GM21367 (cell line): ENCODE data around the gene SUSD4.
"Not testable (repeated sequence)": the region's sequence is repeated elsewhere in the genome, so short reads cannot be mapped to it uniquely, and the experiment has no call there.

Experiments
- ATAC-seq: cut with Tn5 transposase; IDR thresholded peaks from one replicate; pipeline ENCODE4 v1.9.1; 2021; ENCODE audit not compliant: unreplicated experiment

Gene SUSD4, protein sequence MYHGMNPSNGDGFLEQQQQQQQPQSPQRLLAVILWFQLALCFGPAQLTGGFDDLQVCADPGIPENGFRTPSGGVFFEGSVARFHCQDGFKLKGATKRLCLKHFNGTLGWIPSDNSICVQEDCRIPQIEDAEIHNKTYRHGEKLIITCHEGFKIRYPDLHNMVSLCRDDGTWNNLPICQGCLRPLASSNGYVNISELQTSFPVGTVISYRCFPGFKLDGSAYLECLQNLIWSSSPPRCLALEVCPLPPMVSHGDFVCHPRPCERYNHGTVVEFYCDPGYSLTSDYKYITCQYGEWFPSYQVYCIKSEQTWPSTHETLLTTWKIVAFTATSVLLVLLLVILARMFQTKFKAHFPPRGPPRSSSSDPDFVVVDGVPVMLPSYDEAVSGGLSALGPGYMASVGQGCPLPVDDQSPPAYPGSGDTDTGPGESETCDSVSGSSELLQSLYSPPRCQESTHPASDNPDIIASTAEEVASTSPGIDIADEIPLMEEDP

GRCh38 chr1:223363856-223364684 is at the start of gene SUSD4:
Gene SUSD4 (minus strand): TSS chr1:223364176. CDS start chr1:223363425, 751 bp downstream.
- peak; percentile 55 for ATAC-seq

- no peak for ATAC-seq
These were observed 49.2 kb upstream of the SUSD4 start for GRCh38 chr1:223413216-223413615.

DNA sequence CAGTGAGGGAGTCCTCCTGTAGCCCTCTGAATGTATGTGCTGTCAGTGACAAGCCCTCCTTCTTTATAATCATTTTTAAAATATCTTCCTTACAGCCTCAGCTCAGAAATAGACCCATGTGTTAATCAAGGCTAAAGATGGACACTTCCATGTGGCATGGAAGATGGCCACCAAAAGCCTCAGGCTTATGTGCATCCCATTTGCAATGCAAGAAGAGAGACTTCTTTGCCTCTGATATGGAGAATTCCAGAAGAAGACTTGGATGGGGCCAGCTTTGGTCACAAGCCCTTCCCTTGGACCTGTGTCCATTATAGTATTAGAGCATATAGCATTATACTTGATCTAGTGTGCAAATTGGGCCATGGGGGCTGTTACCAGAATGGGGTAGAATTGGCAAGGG is 47.7 kb upstream of the SUSD4 start:
- ATAC-seq: no peak

GRCh38 chr1:223411309-223411708 is 47.3 kb upstream of the SUSD4 start:
- no peak for ATAC-seq

- no peak for ATAC-seq
These were observed 46.1 kb upstream of the SUSD4 start for GRCh38 chr1:223410036-223410435.

- ATAC-seq: no peak
These were observed 41.5 kb upstream of the SUSD4 start for GRCh38 chr1:223405507-223405906.

GRCh38 chr1:223403184-223403815 is 39.3 kb upstream of the SUSD4 start:
- no peak for ATAC-seq

GRCh38 chr1:223402790-223403142 is 38.8 kb upstream of the SUSD4 start:
- no peak for ATAC-seq

- no peak for ATAC-seq
These were observed 38.2 kb upstream of the SUSD4 start for GRCh38 chr1:223401873-223402789.

DNA sequence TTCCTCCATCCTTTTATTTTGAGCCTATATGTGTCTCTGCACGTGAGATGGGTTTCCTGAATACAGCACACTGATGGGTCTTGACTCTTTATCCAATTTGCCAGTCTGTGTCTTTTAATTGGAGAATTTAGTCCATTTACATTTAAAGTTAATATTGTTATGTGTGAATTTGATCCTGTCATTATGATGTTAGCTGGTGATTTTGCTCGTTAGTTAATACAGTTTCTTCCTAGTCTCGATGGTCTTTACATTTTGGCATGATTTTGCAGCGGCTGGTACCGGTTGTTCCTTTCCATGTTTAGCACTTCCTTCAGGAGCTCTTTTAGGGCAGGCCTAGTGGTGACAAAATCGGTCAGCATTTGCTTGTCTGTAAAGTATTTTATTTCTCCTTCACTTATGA is 35.4 kb upstream of the SUSD4 start:
- not testable (repeated sequence) for ATAC-seq

DNA sequence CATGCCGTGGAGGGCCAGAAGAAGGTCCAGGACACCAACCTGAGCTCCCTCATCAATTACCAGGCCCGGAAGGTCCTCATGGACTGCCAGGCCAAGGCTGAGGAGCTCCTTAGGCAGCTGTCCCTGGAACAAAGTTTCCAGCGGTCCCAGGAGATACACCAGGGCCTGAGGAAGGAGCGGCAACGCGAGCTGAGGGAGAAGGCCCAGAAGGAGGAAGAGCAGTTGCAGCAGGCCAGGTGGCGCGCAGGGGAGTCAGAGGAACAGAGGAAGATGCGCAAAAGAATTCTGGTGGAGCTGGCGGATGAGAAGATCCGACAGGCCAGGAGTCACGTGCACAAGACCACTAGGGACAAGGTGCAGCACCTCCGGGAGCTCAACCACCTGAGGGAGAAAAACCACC is 30.7 kb upstream of the SUSD4 start:
- ATAC-seq: no peak

DNA sequence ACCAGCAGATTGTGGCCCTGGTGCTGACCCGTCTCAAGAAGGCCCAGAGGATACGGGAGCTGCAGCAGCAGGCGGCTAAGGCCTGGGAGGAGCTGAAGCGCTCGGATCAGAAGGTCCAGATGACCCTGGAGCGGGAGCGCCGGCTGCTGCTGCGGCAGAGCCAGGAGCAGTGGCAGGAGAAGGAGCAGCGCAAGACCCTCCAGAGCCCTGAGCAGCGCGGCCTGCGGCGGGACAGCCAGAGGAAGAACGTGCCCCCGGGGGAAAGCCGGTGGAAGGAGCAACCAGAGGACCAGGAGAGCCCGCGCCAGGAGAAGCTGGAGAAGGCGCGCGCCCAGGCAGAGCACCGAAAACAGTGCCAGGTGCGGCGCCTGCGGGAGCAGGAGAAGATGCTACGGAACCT is 30.3 kb upstream of the SUSD4 start:
- no peak for ATAC-seq

DNA sequence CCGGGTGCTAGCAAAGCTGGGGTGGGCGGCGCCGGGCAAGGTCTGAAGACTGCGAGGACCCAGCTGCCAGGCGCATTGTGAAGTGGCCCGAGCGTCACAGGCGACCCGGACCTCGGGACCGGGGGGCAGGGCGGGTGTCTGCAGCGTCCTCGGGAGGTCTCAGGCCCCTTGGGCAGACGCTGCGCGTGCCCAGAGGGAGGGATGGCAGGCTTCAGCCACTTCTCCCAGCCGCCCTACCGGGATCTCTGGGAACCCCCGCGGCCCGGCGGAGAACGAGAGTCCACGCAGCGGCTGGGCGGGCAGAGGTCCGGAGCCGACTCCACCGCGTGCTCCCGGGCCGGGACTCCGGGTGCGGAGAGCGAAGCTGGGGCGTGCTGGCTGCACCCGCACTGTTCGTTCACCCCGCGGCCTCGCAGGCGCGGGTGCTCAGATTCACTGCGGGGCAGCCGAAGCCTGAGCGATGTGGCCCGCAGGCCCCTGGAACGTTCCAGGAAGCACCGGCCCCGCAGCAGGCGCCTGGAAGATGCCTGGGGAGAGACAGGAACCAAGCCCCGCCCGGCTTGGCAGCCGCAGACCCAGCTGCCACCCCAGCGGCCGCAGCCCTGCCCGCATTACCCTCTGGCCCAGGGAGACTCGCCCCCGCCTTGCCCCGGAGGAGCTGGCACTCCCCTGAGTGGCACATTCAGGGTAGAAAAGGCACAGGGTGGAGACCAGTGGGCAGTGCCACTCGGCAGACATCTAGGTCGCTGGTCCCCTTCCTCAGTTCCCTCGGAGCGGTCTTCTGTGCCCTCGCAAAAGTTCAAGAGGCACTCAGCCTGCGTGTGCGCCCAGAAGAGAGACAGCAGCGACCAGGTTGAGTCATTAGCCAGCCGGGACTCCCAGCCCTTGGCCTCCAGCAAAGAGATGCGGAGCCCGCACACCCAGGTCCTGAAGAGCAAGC is 29.6 kb upstream of the SUSD4 start, which contains the start of gene CCDC185:
CCDC185 (plus strand) TSS at position 141 of the 940 bp plus-strand sequence; CDS start at position 202, 61 bp downstream.
- no peak for ATAC-seq

- ATAC-seq: no peak
These were observed 26.6 kb upstream of the SUSD4 start for GRCh38 chr1:223390618-223391017.

DNA sequence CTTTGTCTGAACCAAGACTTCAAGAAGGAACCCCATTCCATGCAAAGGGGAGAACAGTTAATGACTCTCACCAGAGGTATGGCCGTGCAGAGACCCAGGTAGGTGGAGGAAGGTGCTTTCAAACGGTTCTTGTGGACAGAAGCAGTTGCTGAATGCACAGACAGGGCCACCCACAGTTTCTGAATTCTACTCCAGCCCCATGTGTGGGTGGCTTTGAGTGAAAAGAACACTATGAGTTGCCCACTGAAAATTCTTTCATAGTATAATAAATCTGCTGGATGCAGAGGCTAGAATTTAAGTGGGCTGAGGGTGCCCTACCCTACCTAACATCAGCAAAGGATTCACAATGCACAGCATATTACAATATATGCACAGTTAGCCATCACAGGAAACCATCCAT is 22.0 kb upstream of the SUSD4 start:
- ATAC-seq: no peak

DNA sequence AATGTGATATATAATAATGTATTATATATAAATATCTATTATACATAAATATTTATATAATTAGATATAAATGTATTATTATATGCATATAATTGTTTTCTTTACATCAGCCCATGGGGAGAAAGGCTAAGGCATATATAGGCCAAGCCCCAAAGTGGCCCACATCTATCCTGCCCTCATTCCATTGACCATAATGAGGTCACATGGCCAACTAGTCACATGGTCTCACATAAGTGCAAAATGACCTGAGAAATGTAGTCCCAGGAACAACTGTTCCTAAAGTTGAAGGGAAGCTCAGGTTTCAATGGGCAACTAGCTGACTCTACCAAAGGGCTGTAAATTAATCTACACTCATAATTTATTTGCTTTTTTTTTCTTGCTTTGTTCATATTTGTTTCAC is 14.8 kb upstream of the SUSD4 start:
- no peak for ATAC-seq

DNA sequence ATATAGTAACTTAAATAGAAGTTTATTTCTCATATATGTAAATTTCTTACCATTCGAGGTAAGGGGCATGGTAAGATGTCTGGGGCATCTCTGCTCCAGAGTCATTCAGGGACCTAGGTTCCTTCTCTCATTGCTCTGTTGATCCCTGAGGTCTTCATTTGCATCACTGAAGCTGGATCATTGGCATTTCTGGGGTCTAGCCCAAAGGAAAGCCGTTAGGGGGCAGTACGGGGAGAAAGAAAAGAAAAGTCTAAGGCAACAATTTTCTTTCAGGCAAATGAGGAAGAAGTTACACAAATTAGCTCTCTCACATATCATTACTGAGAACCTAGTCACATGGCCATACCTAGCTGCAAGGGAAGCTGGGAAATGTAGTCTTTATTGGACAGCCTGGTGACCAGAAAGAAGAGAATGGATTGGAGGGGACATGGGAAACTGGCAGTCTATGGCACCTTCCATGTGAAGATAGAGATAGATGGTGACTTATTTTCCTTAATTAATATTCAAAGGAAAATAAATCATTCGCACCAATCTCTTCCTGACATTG is 10.2 kb upstream of the SUSD4 start:
- no peak for ATAC-seq

DNA sequence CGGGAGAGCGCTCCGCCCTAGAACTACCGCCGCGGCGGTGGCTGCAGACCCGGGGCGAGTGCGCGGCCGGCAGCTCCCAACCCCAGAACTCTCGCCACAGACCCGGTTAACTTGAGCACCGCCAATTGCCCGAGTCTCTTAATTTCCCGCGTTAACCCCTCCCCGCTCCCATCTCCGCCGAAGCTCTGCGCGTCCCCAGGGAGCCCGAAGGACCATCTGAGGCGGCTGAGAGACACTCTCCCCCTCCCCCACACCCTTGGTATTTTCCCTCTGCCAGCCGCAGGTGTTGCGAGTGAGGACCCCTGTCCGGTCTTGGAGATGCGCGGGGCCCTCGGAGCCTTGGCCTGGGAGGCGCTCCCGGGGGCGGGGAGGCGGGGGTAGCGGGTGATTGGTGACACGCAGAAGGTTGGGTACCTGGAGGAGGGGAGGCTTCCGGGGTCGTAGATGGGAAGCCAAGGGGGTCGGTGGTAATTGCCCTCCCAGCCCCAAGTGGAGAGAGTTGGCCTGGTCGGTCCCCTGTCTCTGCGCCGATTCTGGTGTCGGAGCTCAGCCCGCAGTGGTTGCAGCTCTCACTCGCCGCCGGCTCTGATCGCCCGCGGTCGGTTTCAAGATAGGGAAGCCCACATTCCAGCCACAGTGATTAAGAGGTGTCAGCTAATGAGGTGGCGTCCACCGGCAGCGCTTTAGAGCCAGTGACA is 858 bp upstream of the SUSD4 start:
- ATAC-seq: peak; percentile 22
